Dermis blood vessel endothelial cell (primary cell): ENCODE measurements around the gene PYGO2. TPM values are rescaled to one million over a fixed set of nuclear protein-coding genes. Genes with fewer than 3 reads are reported as not detected.

Experiments
- total RNA-seq: library from RNA; depleted of rRNA; stranded (reverse); fragments of >200 nt; gene quantifications from 2 replicates; pipeline ENCODE4 v1.2.3, GENCODE V29; 2014

Gene PYGO2
- total RNA-seq, 1 donor from 2014 or later, result 7.1 TPM

Other genes starting within 250 kb of the PYGO2 start
- 1.7 and 3.6 TPM in 2 replicates for gene KCNN3, start 91.5 kb downstream of the PYGO2 start, total RNA-seq
- 6.5 and 9.4 TPM in 2 replicates for gene PMVK, start 25.1 kb downstream of the PYGO2 start, total RNA-seq
- 110 and 126 TPM in 2 replicates for gene PBXIP1, start 5.7 kb downstream of the PYGO2 start, total RNA-seq
- 337 and 534 TPM in 2 replicates for gene SHC1, start 9.0 kb upstream of the PYGO2 start, total RNA-seq
- gene CKS1B, start 12.9 kb upstream of the PYGO2 start, total RNA-seq, result 49.0 and 89.3 TPM in 2 replicates
- gene FLAD1, start 21.6 kb upstream of the PYGO2 start, total RNA-seq, result 17.8 and 27.1 TPM in 2 replicates
- not detected in 2 replicates for gene LENEP, start 31.8 kb upstream of the PYGO2 start, total RNA-seq
- gene ZBTB7B, start 41.0 kb upstream of the PYGO2 start, total RNA-seq, result 16.1 and 16.2 TPM in 2 replicates
- gene DCST2, start 72.0 kb upstream of the PYGO2 start, total RNA-seq, result 0.17 and 0.70 TPM in 2 replicates
- not detected in 2 replicates for gene DCST1, start 72.0 kb upstream of the PYGO2 start, total RNA-seq
- 289 and 307 TPM in 2 replicates for gene ADAM15, start 89.5 kb upstream of the PYGO2 start, total RNA-seq
- gene EFNA4, start 102.0 kb upstream of the PYGO2 start, total RNA-seq, result 9.5 and 15.7 TPM in 2 replicates
- gene EFNA3, start 117.1 kb upstream of the PYGO2 start, total RNA-seq, result 1.9 and 2.2 TPM in 2 replicates
- gene EFNA1, start 166.1 kb upstream of the PYGO2 start, total RNA-seq, result 119 and 138 TPM in 2 replicates
- gene SLC50A1, start 174.1 kb upstream of the PYGO2 start, total RNA-seq, result 26.2 and 27.1 TPM in 2 replicates
- gene DPM3, start 178.7 kb upstream of the PYGO2 start, total RNA-seq, result 16.1 and 41.4 TPM in 2 replicates
- gene KRTCAP2, start 211.5 kb upstream of the PYGO2 start, total RNA-seq, result 64.4 and 128 TPM in 2 replicates
- 4.1 and 4.7 TPM in 2 replicates for gene TRIM46, start 212.1 kb upstream of the PYGO2 start, total RNA-seq
- 15.9 and 16.2 TPM in 2 replicates for gene THBS3, start 246.1 kb upstream of the PYGO2 start, total RNA-seq
- 49.3 and 50.2 TPM in 2 replicates for gene MTX1, start 246.9 kb upstream of the PYGO2 start, total RNA-seq